Measurements from ENCODE around the gene DNAH14. TPM values are rescaled to one million over a fixed set of nuclear protein-coding genes. Genes with fewer than 3 reads are reported as not detected.
"Not testable (repeated sequence)": the region's sequence is repeated elsewhere in the genome, so short reads cannot be mapped to it uniquely, and the experiment has no call there.

DNAH14 gene
- total and polyA plus RNA-seq, 2 experiments from 2014 or later, result 55.3 to 80.2 TPM

DNA sequence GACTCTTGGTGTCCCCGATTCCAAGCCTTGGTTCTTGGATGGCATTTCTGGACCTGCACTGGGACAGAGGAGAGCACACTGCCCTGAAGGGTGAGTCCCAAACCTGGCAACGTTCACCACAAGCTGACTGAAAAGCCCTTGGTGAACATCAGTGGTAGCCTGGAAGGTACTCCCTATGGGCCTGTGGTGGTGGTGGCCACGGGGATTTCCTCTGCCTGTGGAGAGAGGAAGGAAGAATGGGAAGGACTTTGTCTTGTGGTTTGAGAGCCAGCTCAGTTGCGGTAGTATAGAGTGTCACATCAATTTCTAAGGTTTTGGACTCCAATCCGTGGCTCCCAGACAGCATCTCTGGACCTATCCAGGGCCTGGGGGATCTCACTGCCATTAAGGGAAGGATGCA, 50.7 kb downstream of the DNAH14 start:
- no peak overlapping the region for H2AFZ ChIP-seq
- DNase-seq (ENCODE audit: low spot score) (no peak), ATAC-seq (no peak)
- Mint-ChIP-seq H3K36me3 (ENCODE audit: low read depth) (peaks cover 39% of the 10 kb centered on the region; the same call in 2 of the 3 replicates), H3K4me1 (no peaks in the 10 kb centered on the region), H3K4me3 (no peak overlapping the region), H3K9me3 (peaks cover 35% of the 10 kb centered on the region), H3K27ac (no peak overlapping the region), H3K27me3 (ENCODE audit: insufficient read depth, low read depth, poor library complexity) (peaks cover 52% of the 10 kb centered on the region)
- no peak overlapping the region for H3K4me2 ChIP-seq
- H3K27ac ChIP-seq (ENCODE audit: low read depth), result no peak overlapping the region
- H3K36me3 ChIP-seq (ENCODE audit: insufficient read depth), result no peaks in the 10 kb centered on the region
- no peak overlapping the region for H3K4me3 ChIP-seq
- H3K9me2 ChIP-seq (ENCODE audit: insufficient read depth), result peaks cover 3% of the 10 kb centered on the region; the same call in 1 of the 2 replicates
- H4K20me1 ChIP-seq (replicated peaks; ENCODE audit: insufficient read depth), result peaks cover 10% of the 10 kb centered on the region
- peaks cover 79% of the 10 kb centered on the region for H3K27me3 ChIP-seq (ENCODE audit: insufficient read depth)
- no peaks in the 10 kb centered on the region for H3K79me2 ChIP-seq (replicated peaks; ENCODE audit: insufficient read depth)
- H3K4me1 ChIP-seq (ENCODE audit: insufficient read depth), result no peaks in the 10 kb centered on the region
- H3F3A ChIP-seq (replicated peaks; ENCODE audit: low read depth), result no peaks in the 10 kb centered on the region
- TF ChIP-seq JUNB (IDR thresholded peaks at IDR 0.05; ENCODE audit: unreplicated experiment) (no peak), EZH2 (IDR thresholded peaks at IDR 0.05; ENCODE audit: low read depth, unreplicated experiment) (no peak), POLR2AphosphoS5 (IDR thresholded peaks at IDR 0.05; ENCODE audit: low read depth) (no peak), EZH2phosphoT487 (IDR thresholded peaks at IDR 0.05; ENCODE audit: unreplicated experiment) (no peak)
- TF ChIP-seq, protein P1, sequence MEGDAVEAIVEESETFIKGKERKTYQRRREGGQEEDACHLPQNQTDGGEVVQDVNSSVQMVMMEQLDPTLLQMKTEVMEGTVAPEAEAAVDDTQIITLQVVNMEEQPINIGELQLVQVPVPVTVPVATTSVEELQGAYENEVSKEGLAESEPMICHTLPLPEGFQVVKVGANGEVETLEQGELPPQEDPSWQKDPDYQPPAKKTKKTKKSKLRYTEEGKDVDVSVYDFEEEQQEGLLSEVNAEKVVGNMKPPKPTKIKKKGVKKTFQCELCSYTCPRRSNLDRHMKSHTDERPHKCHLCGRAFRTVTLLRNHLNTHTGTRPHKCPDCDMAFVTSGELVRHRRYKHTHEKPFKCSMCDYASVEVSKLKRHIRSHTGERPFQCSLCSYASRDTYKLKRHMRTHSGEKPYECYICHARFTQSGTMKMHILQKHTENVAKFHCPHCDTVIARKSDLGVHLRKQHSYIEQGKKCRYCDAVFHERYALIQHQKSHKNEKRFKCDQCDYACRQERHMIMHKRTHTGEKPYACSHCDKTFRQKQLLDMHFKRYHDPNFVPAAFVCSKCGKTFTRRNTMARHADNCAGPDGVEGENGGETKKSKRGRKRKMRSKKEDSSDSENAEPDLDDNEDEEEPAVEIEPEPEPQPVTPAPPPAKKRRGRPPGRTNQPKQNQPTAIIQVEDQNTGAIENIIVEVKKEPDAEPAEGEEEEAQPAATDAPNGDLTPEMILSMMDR (conservative IDR thresholded peaks at IDR 0.05; ENCODE audit: low read depth in 2 of 2), result no peak
- TF ChIP-seq, protein P2, sequence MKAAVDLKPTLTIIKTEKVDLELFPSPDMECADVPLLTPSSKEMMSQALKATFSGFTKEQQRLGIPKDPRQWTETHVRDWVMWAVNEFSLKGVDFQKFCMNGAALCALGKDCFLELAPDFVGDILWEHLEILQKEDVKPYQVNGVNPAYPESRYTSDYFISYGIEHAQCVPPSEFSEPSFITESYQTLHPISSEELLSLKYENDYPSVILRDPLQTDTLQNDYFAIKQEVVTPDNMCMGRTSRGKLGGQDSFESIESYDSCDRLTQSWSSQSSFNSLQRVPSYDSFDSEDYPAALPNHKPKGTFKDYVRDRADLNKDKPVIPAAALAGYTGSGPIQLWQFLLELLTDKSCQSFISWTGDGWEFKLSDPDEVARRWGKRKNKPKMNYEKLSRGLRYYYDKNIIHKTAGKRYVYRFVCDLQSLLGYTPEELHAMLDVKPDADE (IDR thresholded peaks at IDR 0.05), result no peak

DNA sequence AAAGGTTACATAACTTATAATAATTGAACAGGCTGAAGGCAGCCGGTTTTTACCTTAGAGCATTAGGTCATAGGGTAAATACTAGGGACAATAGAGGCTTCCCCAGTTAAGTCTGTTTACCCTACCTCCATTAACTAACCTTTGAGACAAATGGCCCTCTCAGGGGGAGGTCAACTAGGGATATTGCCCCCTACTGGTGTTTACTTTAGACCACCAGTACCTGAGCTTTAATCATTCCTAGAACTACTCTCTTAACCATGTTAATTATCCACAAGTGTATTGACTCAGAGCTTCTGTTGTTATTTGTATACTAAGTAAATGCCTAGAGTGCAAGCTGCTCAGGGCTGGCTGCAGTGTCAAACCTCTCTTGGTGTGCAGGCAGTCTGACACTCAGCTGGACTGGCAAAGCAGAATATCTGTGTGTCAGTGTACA, 52.5 kb downstream of the DNAH14 start:
- not testable (repeated sequence) for H3K4me3 Mint-ChIP-seq; H3K4me1 Mint-ChIP-seq; H3F3A ChIP-seq (replicated peaks; ENCODE audit: low read depth); H3K79me2 ChIP-seq (replicated peaks; ENCODE audit: insufficient read depth); H3K4me2 ChIP-seq; ATAC-seq; H3K4me1 ChIP-seq (ENCODE audit: insufficient read depth); H3K27ac ChIP-seq (ENCODE audit: low read depth); H3K9me2 ChIP-seq (ENCODE audit: insufficient read depth); H3K4me3 ChIP-seq; H3K36me3 ChIP-seq (ENCODE audit: insufficient read depth); H3K27ac Mint-ChIP-seq; H2AFZ ChIP-seq
- Mint-ChIP-seq H3K27me3 (ENCODE audit: insufficient read depth, low read depth, poor library complexity) (peaks cover 52% of the 10 kb centered on the region), H3K36me3 (ENCODE audit: low read depth) (peaks cover 37% of the 10 kb centered on the region), H3K9me3 (peaks cover 38% of the 10 kb centered on the region)
- DNase-seq (ENCODE audit: low spot score), result peak; percentile 47
- Histone ChIP-seq H4K20me1 (replicated peaks; ENCODE audit: insufficient read depth) (peaks cover 10% of the 10 kb centered on the region), H3K27me3 (ENCODE audit: insufficient read depth) (peaks cover 87% of the 10 kb centered on the region)
- TF ChIP-seq NANOG (IDR thresholded peaks at IDR 0.05; ENCODE audit: borderline replicate concordance), result peak; percentile 59; the same call in 1 of the 2 replicates
- TF ChIP-seq, protein P1 (conservative IDR thresholded peaks at IDR 0.05; ENCODE audit: low read depth in 2 of 2), result peak in 1 of 2 experiments; percentile 21; a peak in 2 of 4 replicates

Measured in GM23338 (cell line).